ENCODE measurements around the gene RRP9.
A peak's percentile ranks its signal among the peaks of the same experiment; 100 is the strongest.
"Not testable (repeated sequence)": the region's sequence is repeated elsewhere in the genome, so short reads cannot be mapped to it uniquely, and the experiment has no call there.

RRP9 gene

GRCh38 chr3:51941798-51942602 lies at the start of gene RRP9, which contains the start of gene PARP3:
Gene RRP9 (minus strand): TSS chr3:51941904. CDS start chr3:51941867, 37 bp downstream.
Gene PARP3 (plus strand): TSS chr3:51942363. CDS start chr3:51943356, 993 bp downstream.
- Histone ChIP-seq H3K36me3 (ENCODE audit: control insufficient read depth, insufficient read depth, low read length) (peaks cover 4% of the 10 kb centered on the region), H3K4me1 (ENCODE audit: control insufficient read depth, insufficient read depth, low read length) (peaks cover 28% of the 10 kb centered on the region), H3K9ac (ENCODE audit: low read length) (peak within 1 kb of the TSS; percentile 94), H3K27me3 (ENCODE audit: control insufficient read depth, insufficient read depth, low read length) (no peaks in the 10 kb centered on the region), H3K4me3 (ENCODE audit: low read length) (peak within 1 kb of the TSS; percentile 92), H3K9me3 (ENCODE audit: control insufficient read depth, low read length) (no peaks in the 10 kb centered on the region)

- not testable (repeated sequence) for H3K9me3 ChIP-seq (ENCODE audit: control insufficient read depth, low read length); H3K4me3 ChIP-seq (ENCODE audit: low read length); H3K27me3 ChIP-seq (ENCODE audit: control insufficient read depth, insufficient read depth, low read length); H3K9ac ChIP-seq (ENCODE audit: low read length); H3K36me3 ChIP-seq (ENCODE audit: control insufficient read depth, insufficient read depth, low read length)
- H3K4me1 ChIP-seq (ENCODE audit: control insufficient read depth, insufficient read depth, low read length): peaks cover 33% of the 10 kb centered on the region
These were observed 48.8 kb upstream of the RRP9 start for GRCh38 chr3:51990501-51990971.

- Histone ChIP-seq H3K4me1 (ENCODE audit: control insufficient read depth, insufficient read depth, low read length) (peaks cover 33% of the 10 kb centered on the region), H3K27me3 (ENCODE audit: control insufficient read depth, insufficient read depth, low read length) (no peaks in the 10 kb centered on the region), H3K9ac (ENCODE audit: low read length) (no peak overlapping the region), H3K36me3 (ENCODE audit: control insufficient read depth, insufficient read depth, low read length) (no peaks in the 10 kb centered on the region), H3K9me3 (ENCODE audit: control insufficient read depth, low read length) (no peaks in the 10 kb centered on the region), H3K4me3 (ENCODE audit: low read length) (no peak overlapping the region)
These were observed 46.8 kb upstream of the RRP9 start for GRCh38 chr3:51988286-51989146.

GRCh38 chr3:51987568-51987967 lies 45.9 kb upstream of the RRP9 start:
- H3K4me3 ChIP-seq (ENCODE audit: low read length): no peak overlapping the region
- no peaks in the 10 kb centered on the region for H3K36me3 ChIP-seq (ENCODE audit: control insufficient read depth, insufficient read depth, low read length)
- H3K9ac ChIP-seq (ENCODE audit: low read length): no peak overlapping the region

GRCh38 chr3:51986010-51986947 lies 44.6 kb upstream of the RRP9 start:
- no peaks in the 10 kb centered on the region for H3K27me3 ChIP-seq (ENCODE audit: control insufficient read depth, insufficient read depth, low read length)
- no peak overlapping the region for H3K4me3 ChIP-seq (ENCODE audit: low read length)
- no peak overlapping the region for H3K9ac ChIP-seq (ENCODE audit: low read length)
- H3K4me1 ChIP-seq (ENCODE audit: control insufficient read depth, insufficient read depth, low read length): peaks cover 37% of the 10 kb centered on the region
- H3K9me3 ChIP-seq (ENCODE audit: control insufficient read depth, low read length): no peaks in the 10 kb centered on the region
- H3K36me3 ChIP-seq (ENCODE audit: control insufficient read depth, insufficient read depth, low read length): no peaks in the 10 kb centered on the region

More at GRCh38 chr3:51987568-51987967, 45.9 kb upstream of the RRP9 start:
- peaks cover 33% of the 10 kb centered on the region for H3K4me1 ChIP-seq (ENCODE audit: control insufficient read depth, insufficient read depth, low read length)
- no peaks in the 10 kb centered on the region for H3K27me3 ChIP-seq (ENCODE audit: control insufficient read depth, insufficient read depth, low read length)
- no peaks in the 10 kb centered on the region for H3K9me3 ChIP-seq (ENCODE audit: control insufficient read depth, low read length)

GRCh38 chr3:51985063-51985462 lies 43.4 kb upstream of the RRP9 start:
- Histone ChIP-seq H3K27me3 (ENCODE audit: control insufficient read depth, insufficient read depth, low read length) (no peaks in the 10 kb centered on the region), H3K9ac (ENCODE audit: low read length) (no peak overlapping the region), H3K9me3 (ENCODE audit: control insufficient read depth, low read length) (no peaks in the 10 kb centered on the region), H3K36me3 (ENCODE audit: control insufficient read depth, insufficient read depth, low read length) (no peaks in the 10 kb centered on the region), H3K4me3 (ENCODE audit: low read length) (no peak overlapping the region), H3K4me1 (ENCODE audit: control insufficient read depth, insufficient read depth, low read length) (peaks cover 44% of the 10 kb centered on the region)

- Histone ChIP-seq H3K27me3 (ENCODE audit: control insufficient read depth, insufficient read depth, low read length) (no peaks in the 10 kb centered on the region), H3K36me3 (ENCODE audit: control insufficient read depth, insufficient read depth, low read length) (no peaks in the 10 kb centered on the region), H3K9ac (ENCODE audit: low read length) (peak overlapping the region; percentile 77), H3K4me1 (ENCODE audit: control insufficient read depth, insufficient read depth, low read length) (peaks cover 44% of the 10 kb centered on the region), H3K4me3 (ENCODE audit: low read length) (no peak overlapping the region), H3K9me3 (ENCODE audit: control insufficient read depth, low read length) (no peaks in the 10 kb centered on the region)
These were observed 42.6 kb upstream of the RRP9 start for GRCh38 chr3:51984269-51984647.

- peak overlapping the region; percentile 77 for H3K9ac ChIP-seq (ENCODE audit: low read length)
These were observed 42.0 kb upstream of the RRP9 start for GRCh38 chr3:51983578-51984268.

GRCh38 chr3:51982838-51983577 lies 41.3 kb upstream of the RRP9 start, which contains the start of gene ACY1:
Gene ACY1 (plus strand): TSS chr3:51983535. CDS start chr3:51984065, 530 bp downstream.
- no peaks in the 10 kb centered on the region for H3K36me3 ChIP-seq (ENCODE audit: control insufficient read depth, insufficient read depth, low read length)
- H3K9me3 ChIP-seq (ENCODE audit: control insufficient read depth, low read length): no peaks in the 10 kb centered on the region
- H3K9ac ChIP-seq (ENCODE audit: low read length): peak within 1 kb of the TSS; percentile 77
- peak within 1 kb of the TSS; percentile 69 for H3K4me3 ChIP-seq (ENCODE audit: low read length)
- no peaks in the 10 kb centered on the region for H3K27me3 ChIP-seq (ENCODE audit: control insufficient read depth, insufficient read depth, low read length)
- peaks cover 44% of the 10 kb centered on the region for H3K4me1 ChIP-seq (ENCODE audit: control insufficient read depth, insufficient read depth, low read length)

More at GRCh38 chr3:51983578-51984268, 42.0 kb upstream of the RRP9 start:
- Histone ChIP-seq H3K9me3 (ENCODE audit: control insufficient read depth, low read length) (no peaks in the 10 kb centered on the region), H3K4me1 (ENCODE audit: control insufficient read depth, insufficient read depth, low read length) (peaks cover 44% of the 10 kb centered on the region), H3K4me3 (ENCODE audit: low read length) (no peak overlapping the region), H3K36me3 (ENCODE audit: control insufficient read depth, insufficient read depth, low read length) (no peaks in the 10 kb centered on the region), H3K27me3 (ENCODE audit: control insufficient read depth, insufficient read depth, low read length) (no peaks in the 10 kb centered on the region)

- no peaks in the 10 kb centered on the region for H3K36me3 ChIP-seq (ENCODE audit: control insufficient read depth, insufficient read depth, low read length)
- H3K9me3 ChIP-seq (ENCODE audit: control insufficient read depth, low read length): no peaks in the 10 kb centered on the region
- H3K4me1 ChIP-seq (ENCODE audit: control insufficient read depth, insufficient read depth, low read length): peaks cover 44% of the 10 kb centered on the region
- H3K9ac ChIP-seq (ENCODE audit: low read length): peak overlapping the region; percentile 77
- no peaks in the 10 kb centered on the region for H3K27me3 ChIP-seq (ENCODE audit: control insufficient read depth, insufficient read depth, low read length)
- H3K4me3 ChIP-seq (ENCODE audit: low read length): peak overlapping the region; percentile 69
These were observed 40.7 kb upstream of the RRP9 start for GRCh38 chr3:51982352-51982837.

Measured in mucosa of stomach (tissue), 1 donor.